K562 (cell line): ENCODE data around the gene GRIN1. TPM values are rescaled to one million over a fixed set of nuclear protein-coding genes. Genes with fewer than 3 reads are reported as not detected.

Source experiments
- ATAC-seq: fragments of 200-7000 bp; cut with Tn5 transposase; 3 replicates; pipeline ENCODE4 v1.9.1; 2020; ENCODE audit warnings: moderate library complexity
- BruUV-seq: library from RNA; stranded (reverse); fragments of 400-500 nt; replicated peaks from 2 replicates; lab custom pipeline; 2021; lab: Mats Ljungman, UMichigan
- CTCF ChIA-PET: fragments of 300-600 bp; formaldehyde crosslinking; extraction: SDS; loops from one replicate; lab custom pipeline; 2021; ENCODE audit warnings: low intra/inter-chr PET ratio; lab: Yijun Ruan, JAX
- POLR2A ChIA-PET: fragments of 300-600, 350-650 bp; sonication (Branson Sonifier 250); formaldehyde crosslinking; extraction: SDS; loops from one replicate; lab custom pipeline; 2021; ENCODE audit warnings: antibody characterized with exemption, inconsistent platforms; lab: Yijun Ruan, JAX
- DNase-seq, 4 experiments: peaks; one replicate each; pipeline versions ENCODE4 v3.0.0 to v3.0.0-alpha.2; 2011 to 2018; ENCODE audit warnings: low spot score in 3 of 4, mixed read lengths in 3 of 4; ENCODE audit errors: extremely low read depth in 1 of 4
- FAIRE-seq: peaks from 2 replicates; lab custom pipeline; 2011; peaks lifted over from hg19 to GRCh38; lab: Jason Lieb, UNC
- H2AFZ ChIP-seq: 2 replicates; pipeline ENCODE4 v1.6.0; 2011; ENCODE audit warnings: low read depth, low read length, control low read depth, inconsistent platforms
- H3K27ac ChIP-seq: fragments of 200-600 bp; 3 replicates; pipeline ENCODE4 v1.8.0; 2011; ENCODE audit warnings: low read depth, mild to moderate bottlenecking, control low read depth, inconsistent platforms, low read length, moderate library complexity, mixed read lengths; ENCODE audit errors: extremely low read depth
- H3K27me3 ChIP-seq, 2 experiments: fragments of 300-600 bp in 1 of 2; 2 replicates in 1 of 2; 3 replicates in 1 of 2; pipeline versions ENCODE4 v1.6.0 to v1.8.0; 2011; ENCODE audit warnings: inconsistent platforms in 2 of 2, low read length in 2 of 2, mild to moderate bottlenecking in 1 of 2, mixed read lengths in 1 of 2, moderate library complexity in 1 of 2; ENCODE audit not compliant: control insufficient read depth in 2 of 2, insufficient read depth in 2 of 2
- H3K36me3 ChIP-seq: fragments of 300-600 bp; 3 replicates; pipeline ENCODE4 v1.8.0; 2011; ENCODE audit warnings: mild to moderate bottlenecking, low read length, inconsistent platforms; ENCODE audit not compliant: control insufficient read depth, insufficient read depth
- H3K4me1 ChIP-seq, 2 experiments: fragments of 200-600 bp in 1 of 2; replicated peaks in 1 of 2; 2 replicates in 1 of 2; 3 replicates in 1 of 2; pipeline versions ENCODE4 v1.5.1 to v1.8.0; 2011; ENCODE audit warnings: inconsistent platforms in 2 of 2, low read length in 2 of 2, mild to moderate bottlenecking in 1 of 2, mixed read lengths in 1 of 2, moderate library complexity in 1 of 2; ENCODE audit not compliant: control insufficient read depth in 2 of 2, insufficient read depth in 2 of 2
- H3K4me2 ChIP-seq: 2 replicates; pipeline ENCODE4 v1.6.1; 2011; ENCODE audit warnings: low read length, control low read depth, inconsistent platforms, mixed read lengths; ENCODE audit not compliant: insufficient read depth
- H3K4me3 ChIP-seq: fragments of 200-600 bp; sonication (generic), shearing (Covaris generic); 2 replicates; pipeline ENCODE4 v1.5.1; 2016; ENCODE audit warnings: control low read depth, inconsistent platforms
- H3K79me2 ChIP-seq: fragments of 200-600 bp; 3 replicates; pipeline ENCODE4 v1.8.0; 2011; ENCODE audit warnings: low read length, inconsistent platforms; ENCODE audit not compliant: control insufficient read depth, insufficient read depth
- H3K9ac ChIP-seq, 2 experiments: 2 replicates each; pipeline versions ENCODE4 v1.6.0 to v1.6.1; 2011; ENCODE audit warnings: low read depth in 2 of 2, low read length in 2 of 2, control low read depth in 1 of 2, inconsistent platforms in 1 of 2, mild to moderate bottlenecking in 1 of 2, mixed read lengths in 1 of 2; ENCODE audit not compliant: insufficient read depth in 1 of 2
- H3K9me1 ChIP-seq: one replicate; pipeline ENCODE4 v1.6.0; 2011; ENCODE audit warnings: inconsistent platforms, mild to moderate bottlenecking, low read length, moderate library complexity; ENCODE audit not compliant: control insufficient read depth, insufficient read depth
- H3K9me3 ChIP-seq: replicated peaks from 2 replicates; pipeline ENCODE4 v1.5.1; 2011; ENCODE audit warnings: low read depth, low read length, inconsistent platforms; ENCODE audit not compliant: control insufficient read depth, insufficient read depth
- H4K20me1 ChIP-seq: replicated peaks from 2 replicates; pipeline ENCODE4 v1.6.1; 2011; ENCODE audit warnings: low read length, inconsistent platforms, mixed read lengths; ENCODE audit not compliant: control insufficient read depth, insufficient read depth
- BCOR ChIP-seq: fragments of 450-650 bp; IDR thresholded peaks from 2 replicates; pipeline ENCODE4 v1.6.1; 2016
- SFPQ ChIP-seq: fragments of 200-400 bp; formaldehyde crosslinking; IDR thresholded peaks from 2 replicates; pipeline ENCODE4 v1.6.1; 2017; ENCODE audit warnings: mild to moderate bottlenecking, low read depth, low read length, moderate library complexity
- ZNF263 ChIP-seq: sonication (generic); formaldehyde crosslinking; IDR thresholded peaks from 2 replicates; pipeline ENCODE4 v1.8.0; 2022; ENCODE audit warnings: mild to moderate bottlenecking, missing genetic modification reagents, borderline replicate concordance
- WGBS: fragments of 100-300 bp; shearing (Covaris generic); methylation state at CpG from one replicate; pipeline ENCODE4 v1.1.6; 2016; ENCODE audit warnings: low coverage, mixed read lengths; ENCODE audit not compliant: insufficient coverage; ENCODE audit errors: missing lambda C conversion rate; 5-methylcytosine and 5-hydroxymethylcytosine counted together
- in situ Hi-C: fragments of 300-500 bp; cut with MboI; formaldehyde crosslinking; loops from 4 replicates; pipeline ENCODE4 v1.15.0; 2018; ENCODE audit warnings: inconsistent platforms, mixed read lengths
- intact Hi-C: fragments of 100-400 bp; cut with micrococcal nuclease; formaldehyde crosslinking; loops from 2 replicates; pipeline ENCODE4 v1.14.2; 2022
- polyA plus RNA-seq, 8 experiments: library from polyadenylated mRNA; depleted of rRNA in 4 of 8; stranded (reverse) in 5 of 8; unstranded in 3 of 8; fragments of >200 nt; fragmentation: Nextera tagmentation in 2 of 8; fragmentation: Illumina TruSeq in 1 of 8; extraction: Ambion mirVana in 2 of 8; extraction: Trizol in 1 of 8; gene quantifications; 2 replicates each; pipeline versions ENCODE4 v1.2.1 to v1.2.3, GENCODE V29; 2011 to 2014; ENCODE audit warnings: inconsistent platforms in 1 of 8, missing spikeins in 1 of 8
- total RNA-seq, 7 experiments: library from RNA; depleted of rRNA in 6 of 7; stranded (reverse); fragments of >200 nt in 6 of 7; fragmentation: Illumina TruSeq in 2 of 7; extraction: Trizol in 2 of 7; gene quantifications; 2 replicates each; pipeline versions ENCODE4 v1.2.1 to v1.2.3, GENCODE V29; 2011 to 2021; ENCODE audit warnings: low replicate concordance in 1 of 7

The GRIN1 gene
- total and polyA plus RNA-seq, 9 of the 15 experiments (the other 6 are each of a cell fraction or from before 2014, with no cell fraction given) = 0.03 to 0.35 (median 0.16) TPM; not detected in 6

GRCh38 chr9:137191691-137192447 is 52.9 kb downstream of the GRIN1 start (continued):
- no peak for TF ChIP-seq BCOR

GRCh38 chr9:137192448-137192780 is 53.5 kb downstream of the GRIN1 start:
- FAIRE-seq (no peak), ATAC-seq (no peak), DNase-seq (no peak)
- peaks cover 44% of the 10 kb centered on the region for H3K79me2 ChIP-seq
- H3K4me2 ChIP-seq = no peak overlapping the region
- H3K9me1 ChIP-seq = no peaks in the 10 kb centered on the region
- no peak overlapping the region for H3K27ac ChIP-seq
- TF ChIP-seq ZNF263 (CRISPR knock-in tag) (peak; percentile 41; the same call in 1 of the 2 replicates), SFPQ (no peak)
- no peaks in the 10 kb centered on the region; the same call in 1 of the 2 replicates for H4K20me1 ChIP-seq
- ChIA-PET CTCF (no interaction called here), POLR2A (interaction anchor here (0.6 to 6.7 kb wide), 6 partner anchors 10 to 62 kb away, joined by 3 to 56 read pairs (median 5); partner anchors contain the start of genes NDOR1, TMEM203, TPRN and TUBB4B)
- WGBS = 79% methylated on average over 10 of the region's 10 CpGs
- in situ Hi-C loops (no loop called here), intact Hi-C loops (no loop called here)
- BruUV-seq = no TSS peak
- no peak overlapping the region for H3K4me3 ChIP-seq
- peaks cover 35% of the 10 kb centered on the region; the same call in 1 of the 3 replicates for H3K36me3 ChIP-seq
- H2AFZ ChIP-seq = no peak overlapping the region
- H3K9me3 ChIP-seq = no peaks in the 10 kb centered on the region
- no peaks in the 10 kb centered on the region for H3K27me3 ChIP-seq
- H3K4me1 ChIP-seq = peaks cover 9 to 96% of the 10 kb centered on the region in 2 experiments
- H3K9ac ChIP-seq = peak overlapping the region in 1 of 2 experiments; percentile 78; a peak in 2 of 4 replicates
